Upper lobe of left lung (tissue), 6 donors: ENCODE data around the gene ANGPTL3. TPM values are rescaled to one million over a fixed set of nuclear protein-coding genes. Genes with fewer than 3 reads are reported as not detected.
A peak's percentile ranks its signal among the peaks of the same experiment; 100 is the strongest.
"Not testable (repeated sequence)": the region's sequence is repeated elsewhere in the genome, so short reads cannot be mapped to it uniquely, and the experiment has no call there.

Experiments
- ATAC-seq, 2 donors: fragments of 200-7000 bp; cut with Tn5 transposase; one replicate each; pipeline ENCODE4 v1.9.1; 2022; ENCODE audit warnings: mild to moderate bottlenecking in 2 of 2, moderate library complexity in 2 of 2; ENCODE audit not compliant: low FRiP score in 2 of 2
- DNase-seq, 2 donors: peaks; one replicate each; pipeline ENCODE4 v3.0.0-alpha.2; 2019 to 2020
- H3K27ac ChIP-seq, 4 donors: fragments of 200-600 bp; sonication (generic); one replicate each; pipeline ENCODE4 v1.5.1; 2016 to 2019
- H3K27me3 ChIP-seq, 4 donors: fragments of 200-600 bp; sonication (generic); one replicate each; pipeline ENCODE4 v1.5.1; 2017 to 2019
- H3K36me3 ChIP-seq, 4 donors: fragments of 200-600 bp; sonication (generic); one replicate each; pipeline ENCODE4 v1.5.1; 2016 to 2019
- H3K4me1 ChIP-seq, 4 donors: fragments of 200-600 bp; sonication (generic); one replicate each; pipeline ENCODE4 v1.5.1; 2018 to 2019
- H3K4me3 ChIP-seq, 4 donors: fragments of 200-600 bp; sonication (generic); one replicate each; pipeline ENCODE4 v1.5.1; 2017 to 2019; ENCODE audit warnings: mild to moderate bottlenecking in 2 of 4, moderate library complexity in 1 of 4
- H3K9me3 ChIP-seq, 4 donors: fragments of 200-600 bp; sonication (generic); one replicate each; pipeline ENCODE4 v1.5.1; 2018 to 2019
- EP300 ChIP-seq, 4 donors: sonication (generic); formaldehyde crosslinking; IDR thresholded peaks; one replicate each; pipeline ENCODE4 v1.5.1; 2017; ENCODE audit warnings: antibody characterized with exemption in 4 of 4, control low read depth in 2 of 4
- POLR2A ChIP-seq, 4 donors: fragments of 450-650 bp; IDR thresholded peaks; one replicate each; pipeline ENCODE4 v1.5.1; 2016 to 2017; ENCODE audit warnings: antibody characterized with exemption in 4 of 4, mild to moderate bottlenecking in 2 of 4
- POLR2AphosphoS5 ChIP-seq, 2 donors: sonication (generic); formaldehyde crosslinking; IDR thresholded peaks; one replicate each; pipeline ENCODE4 v1.5.1; 2017; ENCODE audit warnings: antibody characterized with exemption in 2 of 2
- WGBS, 2 donors: methylation state at CpG; one replicate each; pipeline ENCODE4 v1.1.5; 2017 to 2018; 5-methylcytosine and 5-hydroxymethylcytosine counted together
- total RNA-seq, 6 donors: library from RNA; depleted of rRNA in 4 of 6; stranded (reverse); fragments of >200 nt in 4 of 6; gene quantifications; one replicate each; pipeline versions ENCODE4 v1.1.0 to v1.2.1, GENCODE V29; 2016 to 2021
- TF ChIP-seq, protein P1 (sequence below), 6 experiments: fragments of 450-650 bp in 4 of 6; fragments of 200-600 bp in 2 of 6; sonication (generic) in 2 of 6; IDR thresholded peaks; one replicate each; pipeline ENCODE4 v1.5.1; 2016 to 2019; ENCODE audit warnings: antibody characterized with exemption in 6 of 6
- donor health status: DM: no; HTN: no; CAD: no; lungs with moderate emphysema.
- donor health status: DM: no; HTN: yes; CAD: no; lungs with severe emphysema.

Gene ANGPTL3
- total RNA-seq, 6 donors from 2014 or later, result not detected

DNA sequence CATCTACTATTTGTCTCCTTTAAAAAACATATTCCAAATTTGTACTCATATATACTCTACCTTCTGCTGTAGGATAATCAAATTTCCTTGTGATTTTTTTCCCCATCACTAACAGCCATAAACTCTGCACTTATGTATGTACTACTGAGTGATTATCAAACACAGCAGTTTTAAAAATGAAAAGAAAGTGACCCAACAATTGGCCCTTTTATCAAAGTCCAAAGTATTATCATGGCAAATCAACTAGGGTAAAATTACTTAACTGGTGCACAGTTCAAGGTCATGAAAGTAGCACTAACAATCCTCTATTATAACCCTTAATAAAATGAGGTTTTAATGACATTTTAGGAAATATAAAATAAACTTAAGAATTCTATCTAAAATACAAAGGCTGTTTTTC lies 11.6 kb downstream of the ANGPTL3 start:
- Histone ChIP-seq H3K36me3 (peaks cover 0 to 3% (median 0%) of the 10 kb centered on the region in 4 donors), H3K27me3 (no peaks in the 10 kb centered on the region), H3K4me1 (no peaks in the 10 kb centered on the region), H3K27ac (no peak overlapping the region), H3K9me3 (no peaks in the 10 kb centered on the region), H3K4me3 (no peak overlapping the region)
- TF ChIP-seq POLR2A (IDR thresholded peaks at IDR 0.05), result no peak
- TF ChIP-seq POLR2AphosphoS5 (IDR thresholded peaks at IDR 0.05), result no peak
- TF ChIP-seq, protein P1, sequence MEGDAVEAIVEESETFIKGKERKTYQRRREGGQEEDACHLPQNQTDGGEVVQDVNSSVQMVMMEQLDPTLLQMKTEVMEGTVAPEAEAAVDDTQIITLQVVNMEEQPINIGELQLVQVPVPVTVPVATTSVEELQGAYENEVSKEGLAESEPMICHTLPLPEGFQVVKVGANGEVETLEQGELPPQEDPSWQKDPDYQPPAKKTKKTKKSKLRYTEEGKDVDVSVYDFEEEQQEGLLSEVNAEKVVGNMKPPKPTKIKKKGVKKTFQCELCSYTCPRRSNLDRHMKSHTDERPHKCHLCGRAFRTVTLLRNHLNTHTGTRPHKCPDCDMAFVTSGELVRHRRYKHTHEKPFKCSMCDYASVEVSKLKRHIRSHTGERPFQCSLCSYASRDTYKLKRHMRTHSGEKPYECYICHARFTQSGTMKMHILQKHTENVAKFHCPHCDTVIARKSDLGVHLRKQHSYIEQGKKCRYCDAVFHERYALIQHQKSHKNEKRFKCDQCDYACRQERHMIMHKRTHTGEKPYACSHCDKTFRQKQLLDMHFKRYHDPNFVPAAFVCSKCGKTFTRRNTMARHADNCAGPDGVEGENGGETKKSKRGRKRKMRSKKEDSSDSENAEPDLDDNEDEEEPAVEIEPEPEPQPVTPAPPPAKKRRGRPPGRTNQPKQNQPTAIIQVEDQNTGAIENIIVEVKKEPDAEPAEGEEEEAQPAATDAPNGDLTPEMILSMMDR (IDR thresholded peaks at IDR 0.05), result no peak
- TF ChIP-seq EP300 (IDR thresholded peaks at IDR 0.05), result no peak
- DNase-seq (no peak), ATAC-seq (no peak)

DNA sequence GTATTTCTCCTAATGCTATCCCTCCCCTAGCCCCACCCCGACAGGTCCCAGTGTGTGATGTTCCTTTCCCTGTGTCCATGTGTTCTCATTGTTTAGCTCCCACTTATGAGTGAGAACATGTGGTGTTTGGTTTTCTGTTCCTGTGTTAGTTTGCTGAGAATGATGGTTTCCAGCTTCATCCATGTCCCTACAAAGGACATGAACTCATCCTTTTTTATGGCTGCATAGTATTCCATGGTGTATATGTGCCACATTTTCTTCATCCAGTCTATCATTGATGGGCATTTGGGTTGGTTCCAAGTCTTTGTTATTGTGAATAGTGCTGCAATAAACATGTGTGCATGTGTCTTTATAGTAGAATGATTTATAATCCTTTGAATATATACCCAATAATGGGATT lies 13.3 kb downstream of the ANGPTL3 start:
- not testable (repeated sequence) for H3K9me3 ChIP-seq, H3K27ac ChIP-seq, H3K36me3 ChIP-seq, H3K27me3 ChIP-seq, H3K4me3 ChIP-seq, ATAC-seq, H3K4me1 ChIP-seq, DNase-seq
- WGBS, 2 donors, result 94 to 100% methylated on average over 1 of the region's 1 CpG

DNA sequence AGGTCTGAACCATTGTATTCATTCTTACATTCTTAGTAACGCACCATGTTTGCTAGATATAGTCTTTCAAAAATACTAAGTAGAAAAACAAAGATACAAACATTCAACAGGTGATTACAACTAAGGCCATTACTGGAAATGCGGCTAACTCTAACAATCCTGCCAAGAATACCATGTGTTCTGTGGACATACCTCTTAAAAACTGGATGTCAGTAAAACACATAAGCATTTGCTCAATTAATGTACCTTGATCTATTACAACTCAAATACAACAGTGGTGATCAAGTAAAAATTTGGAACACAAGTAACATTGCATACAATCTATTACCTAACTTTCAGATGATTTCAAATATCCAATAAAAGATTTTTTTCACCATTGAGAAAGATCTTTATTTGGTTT lies 15.4 kb downstream of the ANGPTL3 start:
- H3K4me3 ChIP-seq, result no peak overlapping the region
- no peak for ATAC-seq

DNA sequence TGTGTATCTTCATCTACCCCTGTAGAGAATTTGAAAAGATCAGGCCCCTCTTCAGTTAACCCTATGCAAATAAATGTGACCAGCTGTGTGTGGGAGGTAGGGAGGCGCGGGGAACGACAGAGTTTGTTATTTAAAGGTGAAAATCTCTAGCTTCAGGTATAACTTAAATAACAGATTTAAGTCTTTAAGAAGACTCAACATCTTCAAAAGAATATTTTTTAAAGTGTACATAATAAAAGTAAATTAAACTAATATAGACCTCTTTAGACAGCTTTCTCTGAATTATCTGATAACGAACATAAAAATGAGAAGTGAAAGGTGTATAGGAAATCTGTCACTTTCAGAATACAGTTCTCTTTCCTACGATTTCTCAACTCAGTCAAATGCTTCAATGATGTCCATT lies 16.0 kb downstream of the ANGPTL3 start:
- TF ChIP-seq POLR2AphosphoS5 (IDR thresholded peaks at IDR 0.05) (no peak), EP300 (IDR thresholded peaks at IDR 0.05) (no peak)
- DNase-seq, result no peak
- no peak overlapping the region for H3K4me3 ChIP-seq
- ATAC-seq, result no peak
- no peaks in the 10 kb centered on the region for H3K27me3 ChIP-seq
- H3K36me3 ChIP-seq, result peaks cover 0 to 10% (median 0%) of the 10 kb centered on the region in 4 donors
- 86 to 88% methylated on average over 5 of the region's 5 CpGs for WGBS, 2 donors
- H3K9me3 ChIP-seq, result no peaks in the 10 kb centered on the region
- H3K27ac ChIP-seq, result no peak overlapping the region
- H3K4me1 ChIP-seq, result no peaks in the 10 kb centered on the region

More for the DNA sequence above, 15.4 kb downstream of the ANGPTL3 start:
- TF ChIP-seq, protein P1 (IDR thresholded peaks at IDR 0.05), result no peak
- TF ChIP-seq POLR2AphosphoS5 (IDR thresholded peaks at IDR 0.05) (no peak), EP300 (IDR thresholded peaks at IDR 0.05) (no peak), POLR2A (IDR thresholded peaks at IDR 0.05) (no peak)
- 90 to 95% methylated on average over 2 of the region's 2 CpGs for WGBS, 2 donors
- H3K9me3 ChIP-seq, result no peaks in the 10 kb centered on the region
- H3K27ac ChIP-seq, result no peak overlapping the region
- H3K4me1 ChIP-seq, result no peaks in the 10 kb centered on the region
- no peaks in the 10 kb centered on the region for H3K27me3 ChIP-seq
- H3K36me3 ChIP-seq, result peaks cover 0 to 4% (median 0%) of the 10 kb centered on the region in 4 donors
- DNase-seq, result no peak

DNA sequence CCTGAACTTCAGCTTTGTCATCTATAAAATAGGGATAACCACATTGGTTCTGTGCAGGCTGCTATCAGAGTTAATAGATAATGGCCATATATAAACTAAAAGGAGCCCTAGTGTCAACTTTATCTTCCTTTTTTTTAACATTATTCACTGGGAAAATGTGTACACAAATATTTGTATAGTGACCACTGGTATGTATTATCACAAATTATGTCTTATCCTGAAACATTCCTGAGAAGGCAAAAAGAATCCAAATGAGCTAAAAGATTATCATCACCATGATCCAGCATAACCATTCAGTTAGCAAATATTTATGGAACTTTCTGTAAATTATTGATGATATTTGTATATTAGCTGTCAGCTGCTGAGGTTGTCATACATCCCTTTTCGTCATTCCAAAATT lies 16.6 kb downstream of the ANGPTL3 start:
- 84 to 91% methylated on average over 1 of the region's 1 CpG for WGBS, 2 donors
- DNase-seq, result no peak
- H3K27me3 ChIP-seq, result no peaks in the 10 kb centered on the region
- no peak overlapping the region for H3K4me3 ChIP-seq
- H3K9me3 ChIP-seq, result no peaks in the 10 kb centered on the region
- H3K4me1 ChIP-seq, result no peaks in the 10 kb centered on the region
- H3K27ac ChIP-seq, result no peak overlapping the region
- no peak for TF ChIP-seq POLR2A (IDR thresholded peaks at IDR 0.05)
- TF ChIP-seq POLR2AphosphoS5 (IDR thresholded peaks at IDR 0.05), result no peak
- TF ChIP-seq, protein P1 (IDR thresholded peaks at IDR 0.05), result no peak
- TF ChIP-seq EP300 (IDR thresholded peaks at IDR 0.05), result no peak
- no peak for ATAC-seq
- peaks cover 0 to 10% (median 0%) of the 10 kb centered on the region in 4 donors for H3K36me3 ChIP-seq

DNA sequence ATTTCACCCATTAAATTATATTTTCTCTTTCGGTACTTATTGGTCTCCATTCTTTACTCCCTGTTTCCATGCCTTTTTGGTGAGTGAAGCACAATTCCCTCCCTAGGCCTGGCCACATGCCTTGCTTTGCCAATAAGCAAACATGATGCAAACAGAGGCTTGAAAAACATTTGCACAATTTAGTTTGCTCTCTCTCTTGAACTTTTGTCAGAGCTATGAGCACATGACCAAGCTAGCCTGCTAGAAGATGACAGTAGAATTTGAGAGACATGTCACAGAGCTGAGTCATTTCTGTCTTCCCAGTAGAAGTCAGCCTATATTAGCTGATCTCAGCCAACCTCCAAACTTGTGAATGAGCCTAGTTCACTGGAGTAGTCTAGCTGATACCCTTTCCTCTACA lies 24.6 kb downstream of the ANGPTL3 start:
- peak overlapping the region in 1 of 4 donors; percentile 9 for H3K27ac ChIP-seq
- 91 to 94% methylated on average over 1 of the region's 1 CpG for WGBS, 2 donors
- no peaks in the 10 kb centered on the region for H3K9me3 ChIP-seq
- H3K4me1 ChIP-seq, result peaks cover 0 to 8% (median 4%) of the 10 kb centered on the region in 4 donors
- H3K4me3 ChIP-seq, result no peak overlapping the region
- H3K27me3 ChIP-seq, result no peaks in the 10 kb centered on the region
- peaks cover 0 to 19% (median 0%) of the 10 kb centered on the region in 4 donors for H3K36me3 ChIP-seq
- no peak for TF ChIP-seq POLR2A (IDR thresholded peaks at IDR 0.05)
- peak in 1 of 2 donors; percentile 66 for TF ChIP-seq POLR2AphosphoS5 (IDR thresholded peaks at IDR 0.05)
- TF ChIP-seq, protein P1 (IDR thresholded peaks at IDR 0.05), result no peak
- TF ChIP-seq EP300 (IDR thresholded peaks at IDR 0.05), result peak in 1 of 4 donors; percentile 5
- ATAC-seq (peak; percentile 73 to 83), DNase-seq (peak in 1 of 2 donors; percentile 49)
